ENCODE results near the gene FAR1.
"Not testable (repeated sequence)": the region's sequence is repeated elsewhere in the genome, so short reads cannot be mapped to it uniquely, and the experiment has no call there.

Gene FAR1

GRCh38 chr11:13705710-13706109, 37.2 kb downstream of the FAR1 start:
- no peak for DNase-seq (ENCODE audit: low spot score)

- DNase-seq (ENCODE audit: low spot score) = no peak
Observed at GRCh38 chr11:13713982-13714381, 45.5 kb downstream of the FAR1 start.

- DNase-seq (ENCODE audit: low spot score) = no peak
Observed at GRCh38 chr11:13717331-13717730, 48.9 kb downstream of the FAR1 start.

GRCh38 chr11:13718394-13718793, 49.9 kb downstream of the FAR1 start:
- DNase-seq (ENCODE audit: low spot score) = no peak

GRCh38 chr11:13720940-13721339, 52.5 kb downstream of the FAR1 start:
- DNase-seq (ENCODE audit: low spot score) = no peak

GRCh38 chr11:13721760-13722159, 53.3 kb downstream of the FAR1 start:
- DNase-seq (ENCODE audit: low spot score) = no peak

- no peak for DNase-seq (ENCODE audit: low spot score)
Observed at GRCh38 chr11:13726456-13726855, 58.0 kb downstream of the FAR1 start.

GRCh38 chr11:13728076-13728475, 59.6 kb downstream of the FAR1 start:
- no peak for DNase-seq (ENCODE audit: low spot score)

GRCh38 chr11:13734530-13734929, 66.1 kb downstream of the FAR1 start:
- no peak for DNase-seq (ENCODE audit: low spot score)

- no peak for DNase-seq (ENCODE audit: low spot score)
Observed at GRCh38 chr11:13745165-13745564, 76.7 kb downstream of the FAR1 start.

- DNase-seq (ENCODE audit: low spot score) = not testable (repeated sequence)
Observed at GRCh38 chr11:13753316-13753715, 84.8 kb downstream of the FAR1 start.

- DNase-seq (ENCODE audit: low spot score) = no peak
Observed at GRCh38 chr11:13759050-13759449, 90.6 kb downstream of the FAR1 start.

- DNase-seq (ENCODE audit: low spot score) = no peak
Observed at GRCh38 chr11:13760115-13760514, 91.6 kb downstream of the FAR1 start.

- no peak for DNase-seq (ENCODE audit: low spot score)
Observed at GRCh38 chr11:13761250-13761649, 92.8 kb downstream of the FAR1 start.

- no peak for DNase-seq (ENCODE audit: low spot score)
Observed at GRCh38 chr11:13761716-13762115, 93.2 kb downstream of the FAR1 start.

- DNase-seq (ENCODE audit: low spot score) = no peak
Observed at GRCh38 chr11:13762718-13763117, 94.2 kb downstream of the FAR1 start.

- DNase-seq (ENCODE audit: low spot score) = no peak
Observed at GRCh38 chr11:13763341-13763740, 94.9 kb downstream of the FAR1 start.

- DNase-seq (ENCODE audit: low spot score) = no peak
Observed at GRCh38 chr11:13765886-13766285, 97.4 kb downstream of the FAR1 start.

- no peak for DNase-seq (ENCODE audit: low spot score)
Observed at GRCh38 chr11:13767471-13767870, 99.0 kb downstream of the FAR1 start.

- DNase-seq (ENCODE audit: low spot score) = no peak
Observed at GRCh38 chr11:13769188-13769587, 100.7 kb downstream of the FAR1 start.

GRCh38 chr11:13771151-13771550, 102.7 kb downstream of the FAR1 start:
- no peak for DNase-seq (ENCODE audit: low spot score)

- peak; percentile 15 for DNase-seq (ENCODE audit: low spot score)
Observed at GRCh38 chr11:13772223-13773046, 104.0 kb downstream of the FAR1 start.

- DNase-seq (ENCODE audit: low spot score) = no peak
Observed at GRCh38 chr11:13775471-13775870, 107.0 kb downstream of the FAR1 start.

GRCh38 chr11:13776134-13776815, 107.8 kb downstream of the FAR1 start:
- DNase-seq (ENCODE audit: low spot score) = no peak

Data from HuH-7 (cell line).